Heart right ventricle (tissue), 16 donors: Measurements from ENCODE around the gene PAQR7. TPM values are rescaled to one million over a fixed set of nuclear protein-coding genes. Genes with fewer than 3 reads are reported as not detected.

ENCODE experiments used
- ATAC-seq, 8 donors: fragments of 200-7000 bp; cut with Tn5 transposase; one replicate each; pipeline ENCODE4 v1.9.1; 2020; ENCODE audit warnings: mild to moderate bottlenecking in 8 of 8, moderate library complexity in 8 of 8, moderate number of reproducible peaks in 1 of 8
- DNase-seq, 2 donors: peaks; one replicate each; pipeline ENCODE4 v3.0.0-alpha.2; 2020
- H3K27ac ChIP-seq, 10 donors: fragments of 200-600 bp; sonication (generic) in 2 of 10; one replicate each; pipeline versions ENCODE4 v1.5.0 to v1.8.0; 2020 to 2022; ENCODE audit warnings: mild to moderate bottlenecking in 3 of 10
- H3K27me3 ChIP-seq, 7 donors: fragments of 200-600 bp; one replicate each; pipeline ENCODE4 v1.8.0; 2021 to 2022; ENCODE audit warnings: mild to moderate bottlenecking in 2 of 7
- H3K36me3 ChIP-seq, 9 donors: fragments of 200-600 bp; sonication (generic) in 1 of 9; one replicate each; pipeline versions ENCODE4 v1.5.0 to v1.8.0; 2020 to 2022; ENCODE audit warnings: mild to moderate bottlenecking in 2 of 9
- H3K4me1 ChIP-seq, 9 donors: fragments of 200-600 bp; sonication (generic) in 1 of 9; one replicate each; pipeline versions ENCODE4 v1.5.0 to v1.8.0; 2020 to 2022; ENCODE audit warnings: mild to moderate bottlenecking in 4 of 9
- H3K4me3 ChIP-seq, 10 donors: fragments of 200-600 bp; sonication (generic) in 2 of 10; one replicate each; pipeline versions ENCODE4 v1.5.0 to v1.8.0; 2020 to 2022; ENCODE audit warnings: mild to moderate bottlenecking in 7 of 10, moderate library complexity in 2 of 10
- H3K9me3 ChIP-seq, 11 donors: fragments of 200-600 bp in 10 of 11; sonication (generic) in 2 of 11; one replicate each; pipeline versions ENCODE4 v1.5.0 to v1.8.0; 2013 to 2022; ENCODE audit warnings: mild to moderate bottlenecking in 2 of 11, control low read depth in 1 of 11, moderate library complexity in 1 of 11
- WGBS, 2 donors: extraction: QIAGEN DNeasy Blood & Tissue Kit; methylation state at CpG; one replicate each; pipeline ENCODE4 v1.1.7; 2013; ENCODE audit warnings: inconsistent platforms in 1 of 2; 5-methylcytosine and 5-hydroxymethylcytosine counted together
- intact Hi-C, 10 donors: fragments of 100-400 bp; cut with DNase I; formaldehyde crosslinking; loops; one replicate each; pipeline versions ENCODE4 v1.11.1 to v1.14.2; 2022
- polyA plus RNA-seq, 2 donors: library from polyadenylated mRNA; stranded (reverse); fragments of 200-250 nt; gene quantifications; one replicate each; pipeline ENCODE4 v1.2.3, GENCODE V29; 2013
- total RNA-seq, 10 donors: library from RNA; stranded (reverse); fragmentation: NEBNext Ultra II Directional in 3 of 10; extraction: Animal tissue kit (Norgen Biotek cat#: 25700) in 3 of 10; gene quantifications; one replicate each; pipeline versions ENCODE4 v1.2.1 to v1.2.4, GENCODE V29; 2021 to 2023
- TF ChIP-seq, protein P1 (sequence below), 9 donors: fragments of 200-600 bp; sonication (generic) in 2 of 9; IDR thresholded peaks; one replicate each; pipeline versions ENCODE4 v1.5.0 to v1.8.0; 2021 to 2022; ENCODE audit warnings: antibody characterized with exemption in 9 of 9, mild to moderate bottlenecking in 5 of 9, moderate library complexity in 1 of 9
- donor health status: Arrhythmogenic right ventricular cardiomyopathy.
- donor health status: ischemic (EF 13 %, LVEDD 7.1; RV severe dilation, severe dysfunction).
- donor health status: healthy with polysubstance abuse.
- donor health status: DM: no; HTN: yes; CAD: no.
- donor health status: DM: no; HTN: no; CAD: no.
- donor health status: ischemic (EF 25% LVEDD 6.9; RV normal size, moderate dysfunction).
- donor health status: ischemic (EF 25% LVEDD 5.7; RV mildly dilated, moderate dysfunction).
- donor health status: healthy.
- donor health status: DM: yes; HTN: yes; CAD: no.
- donor health status: Ischemic cardiomyopathy.
- donor health status: ischemic (EF 35%, LVEDD 5.7; RV mildly dilated, moderate dysfunction).
- donor health status: nonischemic (EF 11% LVEDD 7.7; RV severe dilation, severe dysfunction).
- donor health status: DM: yes; HTN: yes; CAD: no.
- donor health status: PGD.
- donor health status: ischemic (EF 29% LVEDD 5.4; RV normal size, mild dysfunction).
- donor health status: nonischemic (EF 23%, LVEDD 6.1; RV moderate dilation, normal function).

PAQR7 gene
- total and polyA plus RNA-seq, 12 donors, result 1.2 to 3.8 (median 2.1) TPM

DNA sequence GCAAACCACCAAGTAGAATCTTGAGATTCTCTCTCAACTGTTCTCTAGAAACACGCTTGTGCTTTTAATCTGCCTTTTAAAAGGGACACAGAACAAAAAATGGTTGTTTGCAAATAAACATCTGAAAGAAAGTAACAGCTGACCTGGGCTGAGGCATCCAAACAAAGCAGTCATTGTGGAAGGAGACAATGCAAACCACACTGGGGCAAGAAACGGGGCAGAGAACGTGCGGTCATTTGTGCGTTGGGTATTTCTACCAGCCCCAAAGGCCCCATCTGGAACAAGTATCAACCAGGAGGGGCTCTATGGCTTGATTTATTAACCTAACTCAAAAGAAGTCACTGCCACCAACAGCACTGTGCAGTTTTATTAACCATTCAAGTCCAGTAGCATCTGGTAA lies 24.7 kb upstream of the PAQR7 start:
- TF ChIP-seq, protein P1, sequence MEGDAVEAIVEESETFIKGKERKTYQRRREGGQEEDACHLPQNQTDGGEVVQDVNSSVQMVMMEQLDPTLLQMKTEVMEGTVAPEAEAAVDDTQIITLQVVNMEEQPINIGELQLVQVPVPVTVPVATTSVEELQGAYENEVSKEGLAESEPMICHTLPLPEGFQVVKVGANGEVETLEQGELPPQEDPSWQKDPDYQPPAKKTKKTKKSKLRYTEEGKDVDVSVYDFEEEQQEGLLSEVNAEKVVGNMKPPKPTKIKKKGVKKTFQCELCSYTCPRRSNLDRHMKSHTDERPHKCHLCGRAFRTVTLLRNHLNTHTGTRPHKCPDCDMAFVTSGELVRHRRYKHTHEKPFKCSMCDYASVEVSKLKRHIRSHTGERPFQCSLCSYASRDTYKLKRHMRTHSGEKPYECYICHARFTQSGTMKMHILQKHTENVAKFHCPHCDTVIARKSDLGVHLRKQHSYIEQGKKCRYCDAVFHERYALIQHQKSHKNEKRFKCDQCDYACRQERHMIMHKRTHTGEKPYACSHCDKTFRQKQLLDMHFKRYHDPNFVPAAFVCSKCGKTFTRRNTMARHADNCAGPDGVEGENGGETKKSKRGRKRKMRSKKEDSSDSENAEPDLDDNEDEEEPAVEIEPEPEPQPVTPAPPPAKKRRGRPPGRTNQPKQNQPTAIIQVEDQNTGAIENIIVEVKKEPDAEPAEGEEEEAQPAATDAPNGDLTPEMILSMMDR (IDR thresholded peaks at IDR 0.05), result no peak
- peaks cover 2 to 34% (median 17%) of the 10 kb centered on the region in 9 donors for H3K4me1 ChIP-seq
- no peak overlapping the region for H3K27ac ChIP-seq
- H3K36me3 ChIP-seq, result peaks cover 0 to 55% (median 6%) of the 10 kb centered on the region in 9 donors
- no peaks in the 10 kb centered on the region for H3K27me3 ChIP-seq
- DNase-seq, result no peak
- no peaks in the 10 kb centered on the region for H3K9me3 ChIP-seq
- ATAC-seq, result no peak
- H3K4me3 ChIP-seq, result no peak overlapping the region
- WGBS, 2 donors, result 91 to 94% methylated on average over 5 of the region's 5 CpGs
- intact Hi-C loops, result no loop called here

DNA sequence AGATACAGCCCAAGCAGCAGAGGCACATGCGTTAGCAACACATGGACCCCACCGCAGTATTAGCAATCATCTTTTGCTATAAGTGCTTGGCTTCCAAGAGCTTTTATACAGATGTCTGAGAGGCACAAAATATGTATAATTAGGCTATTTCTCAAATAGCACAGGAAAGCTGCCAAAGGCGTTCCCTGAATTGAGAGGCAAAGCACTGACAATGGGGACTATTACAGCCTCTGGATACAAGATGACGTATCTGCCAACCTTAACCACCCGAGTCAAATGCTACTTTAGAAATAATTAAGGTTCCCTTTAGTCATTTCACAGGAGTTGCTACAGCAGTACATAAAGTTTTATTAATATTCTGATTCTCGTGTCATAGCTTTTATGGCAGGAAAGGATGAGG lies 24.3 kb upstream of the PAQR7 start:
- 88 to 89% methylated on average over 6 of the region's 6 CpGs for WGBS, 2 donors
- no peak for DNase-seq
- Histone ChIP-seq H3K27ac (no peak overlapping the region), H3K9me3 (no peaks in the 10 kb centered on the region), H3K36me3 (peaks cover 0 to 55% (median 6%) of the 10 kb centered on the region in 9 donors), H3K27me3 (no peaks in the 10 kb centered on the region), H3K4me1 (peaks cover 0 to 35% (median 17%) of the 10 kb centered on the region in 9 donors), H3K4me3 (no peak overlapping the region)
- intact Hi-C loops, result loop anchor here in 3 of 10 donors (5.0 to 10.0 kb wide), 2 partner anchors 98 to 255 kb away; partner anchors contain the start of genes PAFAH2 (in 2 of the 3) and FAM110D (in 1 of the 3)
- no peak for ATAC-seq
- TF ChIP-seq, protein P1 (IDR thresholded peaks at IDR 0.05), result no peak

DNA sequence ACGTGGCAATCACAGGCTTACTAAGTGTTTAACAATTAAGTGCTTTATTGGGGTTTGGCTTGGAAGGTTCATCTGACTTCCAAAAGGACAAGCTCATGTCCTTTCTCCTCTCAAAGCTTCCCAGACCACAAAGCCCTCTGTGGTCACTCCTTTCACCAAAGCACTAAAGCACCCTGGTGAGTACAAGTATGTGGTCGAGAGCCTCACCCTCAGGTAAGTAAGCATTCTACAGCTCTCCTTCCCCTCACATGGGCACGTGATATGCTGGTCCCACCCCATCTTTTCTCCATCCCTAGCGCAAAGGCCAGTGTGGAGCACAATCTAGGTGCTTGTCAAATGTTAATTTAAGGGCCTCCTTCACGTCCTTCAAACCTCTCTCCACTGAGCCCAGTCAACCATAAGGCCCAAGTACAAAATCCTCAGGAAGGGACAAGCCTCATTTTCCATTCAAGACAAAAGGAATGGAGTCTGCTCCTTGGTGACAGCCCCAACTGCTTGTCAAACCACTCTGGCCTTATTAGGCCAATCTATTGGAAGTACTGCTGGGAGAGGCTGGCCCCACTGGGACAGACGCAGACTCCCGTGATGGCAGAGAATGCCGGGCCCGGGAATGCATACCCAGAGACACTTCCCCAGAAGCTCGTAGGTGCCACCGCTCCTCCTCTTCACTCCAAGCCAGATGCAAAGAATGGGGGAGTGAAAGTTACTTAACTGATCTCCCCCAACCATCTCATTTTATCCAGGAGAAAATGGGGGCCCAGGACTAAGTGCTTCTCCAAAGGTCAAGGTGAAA lies 22.9 kb upstream of the PAQR7 start:
- 88 to 90% methylated on average over 11 of the region's 11 CpGs for WGBS, 2 donors
- H3K4me3 ChIP-seq, result no peak overlapping the region
- DNase-seq, result no peak
- H3K4me1 ChIP-seq, result peaks cover 0 to 25% (median 9%) of the 10 kb centered on the region in 9 donors
- H3K36me3 ChIP-seq, result peaks cover 0 to 55% (median 6%) of the 10 kb centered on the region in 9 donors
- no peak for ATAC-seq
- H3K27ac ChIP-seq, result no peak overlapping the region
- H3K27me3 ChIP-seq, result no peaks in the 10 kb centered on the region
- intact Hi-C loops, result loop anchor here in 3 of 10 donors (5.0 to 10.0 kb wide), 2 partner anchors 99 to 256 kb away; partner anchors contain the start of genes PAFAH2 (in 2 of the 3) and FAM110D (in 1 of the 3)
- TF ChIP-seq, protein P1 (IDR thresholded peaks at IDR 0.05), result no peak
- no peaks in the 10 kb centered on the region for H3K9me3 ChIP-seq

DNA sequence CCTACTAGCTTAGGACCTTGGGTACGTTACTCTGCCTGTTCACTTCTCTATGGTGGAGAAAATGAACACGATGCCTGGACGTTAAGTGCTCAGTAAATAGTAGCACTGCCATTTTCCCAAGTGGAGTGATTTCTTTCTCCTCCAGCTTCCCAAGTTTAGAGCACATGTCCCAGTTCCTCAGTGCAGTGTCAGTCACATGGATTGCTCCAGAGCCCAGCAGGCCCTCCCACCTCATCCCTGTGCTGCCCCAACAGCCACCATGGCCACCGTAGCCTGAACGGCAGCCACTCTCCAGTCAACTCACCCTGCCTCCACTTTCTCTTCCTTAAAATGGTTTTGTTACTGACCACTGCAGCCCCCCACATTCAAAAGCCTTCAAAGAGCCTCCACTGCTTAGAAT lies 22.2 kb upstream of the PAQR7 start:
- Histone ChIP-seq H3K9me3 (no peaks in the 10 kb centered on the region), H3K4me1 (peaks cover 0 to 19% (median 9%) of the 10 kb centered on the region in 9 donors), H3K36me3 (peaks cover 0 to 50% (median 4%) of the 10 kb centered on the region in 9 donors), H3K27ac (no peak overlapping the region), H3K27me3 (no peaks in the 10 kb centered on the region), H3K4me3 (no peak overlapping the region)
- 91% methylated on average over 5 of the region's 5 CpGs for WGBS, 2 donors
- TF ChIP-seq, protein P1 (IDR thresholded peaks at IDR 0.05), result no peak
- intact Hi-C loops, result loop anchor here in 4 of 10 donors (2.0 to 10.0 kb wide), 3 partner anchors 100 to 257 kb away; partner anchors contain the start of genes PAFAH2 (in 3 of the 4) and FAM110D (in 1 of the 4)
- ATAC-seq (no peak), DNase-seq (no peak)
